ENCODE measurements around the gene LHFPL3. TPM values are rescaled to one million over a fixed set of nuclear protein-coding genes. Genes with fewer than 3 reads are reported as not detected.

Gene LHFPL3
- total and polyA plus RNA-seq, 2 experiments from 2014 or later = not detected

DNA sequence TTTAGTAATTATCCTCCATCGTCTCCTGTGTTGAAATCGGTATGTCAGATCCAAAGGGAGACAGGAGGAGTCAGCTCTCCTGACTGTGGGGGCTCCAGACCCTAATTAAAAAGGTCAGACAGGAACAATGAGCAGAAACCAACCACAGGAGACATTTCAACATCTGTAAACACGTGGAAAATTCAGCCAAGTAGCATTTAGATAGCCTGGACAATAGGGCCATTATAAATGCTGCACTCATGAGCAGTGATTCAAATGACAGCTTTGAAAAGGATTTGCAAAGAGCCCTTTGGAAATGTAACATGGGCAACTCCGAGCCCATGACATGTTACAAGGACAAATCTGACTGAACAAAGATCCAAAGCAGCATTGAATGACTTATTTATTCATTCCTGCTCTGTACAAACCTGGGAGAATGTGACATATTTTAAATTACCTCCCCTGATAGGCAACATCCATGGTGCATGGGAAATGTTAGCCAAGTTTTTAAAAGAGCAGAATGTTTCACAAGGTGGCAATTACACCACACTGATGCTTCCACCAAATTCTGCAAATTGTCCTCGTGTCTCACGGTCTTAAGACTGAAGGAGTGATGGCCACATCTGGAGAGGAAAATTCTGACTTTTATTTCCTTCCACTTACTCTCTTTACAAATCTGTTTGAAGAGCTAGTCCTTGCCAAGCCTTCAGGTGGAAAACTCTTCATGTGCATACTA lies 572.3 kb downstream of the LHFPL3 start:
- no peak overlapping the region for H3K27ac ChIP-seq
- TF ChIP-seq EZH2phosphoT487 (IDR thresholded peaks at IDR 0.05; ENCODE audit: insufficient read depth, low read depth) (no peak), EZH2 (IDR thresholded peaks at IDR 0.05; ENCODE audit: insufficient read depth, poor library complexity, severe bottlenecking) (no peak)
- H4K20me1 ChIP-seq (ENCODE audit: insufficient read depth) = no peaks in the 10 kb centered on the region
- no peaks in the 10 kb centered on the region for H3K9me2 ChIP-seq (ENCODE audit: insufficient read depth)
- 0 out of 2 replicates have a peak, but pooled peaks cover 5% of the 10 kb centered on the region for H3K4me1 ChIP-seq (ENCODE audit: insufficient read depth)
- no peak overlapping the region for H2AFZ ChIP-seq
- H3K4me3 ChIP-seq = no peak overlapping the region
- H3K9me3 ChIP-seq (ENCODE audit: low read depth) = no peaks in the 10 kb centered on the region
- DNase-seq = no peak
- in situ Hi-C loops (cut with MboI) = no loop called here
- H3K36me3 ChIP-seq (ENCODE audit: low read depth) = no peaks in the 10 kb centered on the region
- no peak overlapping the region for H3K4me2 ChIP-seq (ENCODE audit: unreplicated experiment)
- H3F3A ChIP-seq (ENCODE audit: insufficient read depth) = 0 out of 2 replicates have a peak, but pooled peaks cover 4% of the 10 kb centered on the region
- H3K27me3 ChIP-seq (replicated peaks; ENCODE audit: insufficient read depth) = peaks cover 61% of the 10 kb centered on the region
- H3K79me2 ChIP-seq (ENCODE audit: insufficient read depth) = no peaks in the 10 kb centered on the region
- H3K9ac ChIP-seq = no peak overlapping the region
- 19 to 29% methylated on average over 6 of the region's 6 CpGs for WGBS, 2 experiments (ENCODE audit: low coverage in 1 of 2, low lambda C conversion rate in 2 of 2, missing lambda C conversion rate in 2 of 2)

DNA sequence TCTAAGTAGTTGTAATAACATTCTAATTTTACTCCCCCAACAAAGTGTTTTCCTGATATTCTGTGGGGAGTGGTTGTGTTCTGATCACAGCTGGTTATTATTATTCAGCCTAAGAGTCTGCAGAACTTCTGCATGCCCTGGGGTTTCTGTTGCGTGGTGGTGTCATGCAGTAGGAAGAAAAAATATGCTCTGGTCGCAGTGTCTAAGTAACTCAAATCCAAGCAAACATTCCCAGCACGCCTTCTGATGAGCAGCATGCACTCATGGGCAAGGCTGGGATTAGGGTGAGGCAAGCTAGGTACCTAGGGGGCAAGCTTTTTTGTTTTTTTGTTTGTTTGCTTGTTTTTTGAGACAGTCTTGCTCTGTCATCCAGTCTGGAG lies 572.8 kb downstream of the LHFPL3 start:
- TF ChIP-seq EZH2 (IDR thresholded peaks at IDR 0.05; ENCODE audit: insufficient read depth, poor library complexity, severe bottlenecking) (no peak), EZH2phosphoT487 (IDR thresholded peaks at IDR 0.05; ENCODE audit: insufficient read depth, low read depth) (no peak)
- Histone ChIP-seq H3K27ac (no peak overlapping the region), H4K20me1 (ENCODE audit: insufficient read depth) (no peaks in the 10 kb centered on the region), H3K27me3 (replicated peaks; ENCODE audit: insufficient read depth) (peaks cover 61% of the 10 kb centered on the region), H3K4me1 (ENCODE audit: insufficient read depth) (0 out of 2 replicates have a peak, but pooled peaks cover 5% of the 10 kb centered on the region), H3K9me3 (ENCODE audit: low read depth) (no peaks in the 10 kb centered on the region), H3F3A (ENCODE audit: insufficient read depth) (0 out of 2 replicates have a peak, but pooled peaks cover 4% of the 10 kb centered on the region), H3K4me2 (ENCODE audit: unreplicated experiment) (no peak overlapping the region), H2AFZ (no peak overlapping the region), H3K9ac (no peak overlapping the region), H3K9me2 (ENCODE audit: insufficient read depth) (no peaks in the 10 kb centered on the region), H3K4me3 (no peak overlapping the region), H3K79me2 (ENCODE audit: insufficient read depth) (no peaks in the 10 kb centered on the region), H3K36me3 (ENCODE audit: low read depth) (no peaks in the 10 kb centered on the region)
- DNase-seq = no peak
- in situ Hi-C loops (cut with MboI) = no loop called here
- 16 to 26% methylated on average over 3 of the region's 3 CpGs for WGBS, 2 experiments (ENCODE audit: low coverage in 1 of 2, low lambda C conversion rate in 2 of 2, missing lambda C conversion rate in 2 of 2)

DNA sequence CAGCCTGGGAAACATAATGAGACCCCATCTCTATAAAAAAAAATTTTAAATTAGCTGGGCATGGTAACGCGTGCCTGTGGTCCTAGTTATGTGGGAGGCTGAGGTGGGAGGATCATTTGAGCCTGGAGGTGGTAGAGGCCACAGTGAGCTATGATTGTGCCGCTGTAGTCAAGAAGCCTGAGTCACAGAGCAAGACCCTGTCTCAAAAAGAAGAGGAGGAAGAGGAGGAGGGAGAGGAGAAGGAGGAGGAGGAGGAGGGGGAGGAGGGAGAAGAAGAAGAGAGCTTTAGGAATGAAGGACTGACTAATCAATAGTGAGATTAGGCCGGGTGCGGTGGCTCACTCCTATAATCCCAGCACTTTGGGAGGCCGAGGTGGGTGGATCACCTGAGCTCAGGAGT lies 573.8 kb downstream of the LHFPL3 start:
- Histone ChIP-seq H3K9ac (no peak overlapping the region), H3K27me3 (replicated peaks; ENCODE audit: insufficient read depth) (peaks cover 68% of the 10 kb centered on the region), H3K4me2 (ENCODE audit: unreplicated experiment) (no peak overlapping the region), H4K20me1 (ENCODE audit: insufficient read depth) (no peaks in the 10 kb centered on the region), H3K36me3 (ENCODE audit: low read depth) (no peaks in the 10 kb centered on the region), H3K27ac (no peak overlapping the region), H3K4me1 (ENCODE audit: insufficient read depth) (0 out of 2 replicates have a peak, but pooled peaks cover 5% of the 10 kb centered on the region), H3K79me2 (ENCODE audit: insufficient read depth) (no peaks in the 10 kb centered on the region), H3F3A (ENCODE audit: insufficient read depth) (0 out of 2 replicates have a peak, but pooled peaks cover 4% of the 10 kb centered on the region), H3K9me3 (ENCODE audit: low read depth) (no peaks in the 10 kb centered on the region), H3K4me3 (no peak overlapping the region), H2AFZ (no peak overlapping the region), H3K9me2 (ENCODE audit: insufficient read depth) (no peaks in the 10 kb centered on the region)
- in situ Hi-C loops (cut with MboI) = no loop called here
- no peak for TF ChIP-seq EZH2 (IDR thresholded peaks at IDR 0.05; ENCODE audit: insufficient read depth, poor library complexity, severe bottlenecking)
- TF ChIP-seq EZH2phosphoT487 (IDR thresholded peaks at IDR 0.05; ENCODE audit: insufficient read depth, low read depth) = no peak
- WGBS, 2 experiments (ENCODE audit: low coverage in 1 of 2, low lambda C conversion rate in 2 of 2, missing lambda C conversion rate in 2 of 2) = 87 to 91% methylated on average over 6 of the region's 6 CpGs
- no peak for DNase-seq

DNA sequence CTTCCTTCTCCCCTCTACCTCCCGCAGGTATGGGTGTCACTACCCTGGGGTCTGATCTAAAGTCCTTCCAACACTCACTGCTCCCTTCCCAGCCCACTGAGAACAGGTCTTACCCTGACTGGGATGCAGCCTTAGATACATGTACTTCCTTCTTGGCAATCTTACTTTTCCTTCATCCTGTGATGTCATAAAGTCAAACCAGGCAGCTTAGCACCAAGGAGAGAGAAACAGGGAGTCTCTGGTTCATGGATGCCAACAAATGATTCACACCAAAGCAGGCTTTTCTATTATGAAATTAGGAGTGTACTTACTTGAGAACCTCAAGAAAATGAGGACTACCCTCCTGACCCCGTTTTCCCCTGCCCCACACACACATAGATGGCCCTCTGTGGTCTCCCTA lies 574.6 kb downstream of the LHFPL3 start:
- Histone ChIP-seq H3K36me3 (ENCODE audit: low read depth) (no peaks in the 10 kb centered on the region), H3K9ac (no peak overlapping the region), H3K27me3 (replicated peaks; ENCODE audit: insufficient read depth) (peaks cover 74% of the 10 kb centered on the region), H3K4me3 (no peak overlapping the region), H2AFZ (no peak overlapping the region), H3K4me1 (ENCODE audit: insufficient read depth) (no peaks in the 10 kb centered on the region), H3K9me3 (ENCODE audit: low read depth) (no peaks in the 10 kb centered on the region), H3F3A (ENCODE audit: insufficient read depth) (no peaks in the 10 kb centered on the region), H3K79me2 (ENCODE audit: insufficient read depth) (no peaks in the 10 kb centered on the region), H4K20me1 (ENCODE audit: insufficient read depth) (no peaks in the 10 kb centered on the region), H3K9me2 (ENCODE audit: insufficient read depth) (no peaks in the 10 kb centered on the region), H3K27ac (no peak overlapping the region), H3K4me2 (ENCODE audit: unreplicated experiment) (no peak overlapping the region)
- in situ Hi-C loops (cut with MboI) = no loop called here
- 47 to 54% methylated on average over 2 of the region's 2 CpGs for WGBS, 2 experiments (ENCODE audit: low coverage in 1 of 2, low lambda C conversion rate in 2 of 2, missing lambda C conversion rate in 2 of 2)
- TF ChIP-seq EZH2phosphoT487 (IDR thresholded peaks at IDR 0.05; ENCODE audit: insufficient read depth, low read depth) = no peak
- TF ChIP-seq EZH2 (IDR thresholded peaks at IDR 0.05; ENCODE audit: insufficient read depth, poor library complexity, severe bottlenecking) = no peak
- DNase-seq = peak; percentile 56

Data from GM23248 (cell line).